Fibroblast of skin of right quadriceps (primary cell): Measurements from ENCODE around the gene RENBP.

Experiments used
- DNase-seq: peaks from one replicate; pipeline ENCODE4 v3.0.0-alpha.2; 2013

Gene RENBP

GRCh38 chrX:153970357-153971123 lies 26.1 kb upstream of the RENBP start:
- peak; percentile 74 for DNase-seq

GRCh38 chrX:153969904-153970356 lies 25.5 kb upstream of the RENBP start:
- no peak for DNase-seq

GRCh38 chrX:153969125-153969903 lies 24.9 kb upstream of the RENBP start:
- DNase-seq, result no peak

GRCh38 chrX:153968754-153969124 lies 24.3 kb upstream of the RENBP start:
- no peak for DNase-seq

- no peak for DNase-seq
Observed at GRCh38 chrX:153968255-153968654, 23.8 kb upstream of the RENBP start.

- DNase-seq, result no peak
Observed at GRCh38 chrX:153967536-153968224, 23.2 kb upstream of the RENBP start.

- no peak for DNase-seq
Observed at GRCh38 chrX:153966841-153967535, 22.5 kb upstream of the RENBP start.

GRCh38 chrX:153966283-153966688 lies 21.8 kb upstream of the RENBP start:
- no peak for DNase-seq

GRCh38 chrX:153965406-153965805 lies 21.0 kb upstream of the RENBP start:
- DNase-seq, result no peak

- DNase-seq, result no peak
Observed at GRCh38 chrX:153964105-153964504, 19.7 kb upstream of the RENBP start.

- DNase-seq, result no peak
Observed at GRCh38 chrX:153963546-153963945, 19.1 kb upstream of the RENBP start.

- no peak for DNase-seq
Observed at GRCh38 chrX:153961292-153961691, 16.8 kb upstream of the RENBP start.

GRCh38 chrX:153960786-153961185 lies 16.3 kb upstream of the RENBP start:
- no peak for DNase-seq

- no peak for DNase-seq
Observed at GRCh38 chrX:153960077-153960476, 15.6 kb upstream of the RENBP start.

- no peak for DNase-seq
Observed at GRCh38 chrX:153959649-153960048, 15.2 kb upstream of the RENBP start.

GRCh38 chrX:153958605-153959004 lies 14.2 kb upstream of the RENBP start:
- no peak for DNase-seq

GRCh38 chrX:153957224-153957623 lies 12.8 kb upstream of the RENBP start:
- no peak for DNase-seq

GRCh38 chrX:153956044-153956907 lies 11.8 kb upstream of the RENBP start:
- DNase-seq, result no peak

- DNase-seq, result no peak
Observed at GRCh38 chrX:153955228-153955732, 10.8 kb upstream of the RENBP start.

GRCh38 chrX:153954558-153955227 lies 10.2 kb upstream of the RENBP start:
- DNase-seq, result no peak

- DNase-seq, result no peak
Observed at GRCh38 chrX:153953892-153954557, 9.6 kb upstream of the RENBP start.
